GM18519 (cell line): ENCODE data around the gene RBFOX2.
"Not testable (repeated sequence)": the region's sequence is repeated elsewhere in the genome, so short reads cannot be mapped to it uniquely, and the experiment has no call there.

Source experiments
- ATAC-seq: cut with Tn5 transposase; IDR thresholded peaks from one replicate; pipeline ENCODE4 v1.9.1; 2021; ENCODE audit warnings: mild to moderate bottlenecking, moderate library complexity; ENCODE audit not compliant: unreplicated experiment, low FRiP score

Gene RBFOX2, protein sequence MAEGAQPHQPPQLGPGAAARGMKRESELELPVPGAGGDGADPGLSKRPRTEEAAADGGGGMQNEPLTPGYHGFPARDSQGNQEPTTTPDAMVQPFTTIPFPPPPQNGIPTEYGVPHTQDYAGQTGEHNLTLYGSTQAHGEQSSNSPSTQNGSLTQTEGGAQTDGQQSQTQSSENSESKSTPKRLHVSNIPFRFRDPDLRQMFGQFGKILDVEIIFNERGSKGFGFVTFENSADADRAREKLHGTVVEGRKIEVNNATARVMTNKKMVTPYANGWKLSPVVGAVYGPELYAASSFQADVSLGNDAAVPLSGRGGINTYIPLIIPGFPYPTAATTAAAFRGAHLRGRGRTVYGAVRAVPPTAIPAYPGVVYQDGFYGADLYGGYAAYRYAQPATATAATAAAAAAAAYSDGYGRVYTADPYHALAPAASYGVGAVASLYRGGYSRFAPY

DNA sequence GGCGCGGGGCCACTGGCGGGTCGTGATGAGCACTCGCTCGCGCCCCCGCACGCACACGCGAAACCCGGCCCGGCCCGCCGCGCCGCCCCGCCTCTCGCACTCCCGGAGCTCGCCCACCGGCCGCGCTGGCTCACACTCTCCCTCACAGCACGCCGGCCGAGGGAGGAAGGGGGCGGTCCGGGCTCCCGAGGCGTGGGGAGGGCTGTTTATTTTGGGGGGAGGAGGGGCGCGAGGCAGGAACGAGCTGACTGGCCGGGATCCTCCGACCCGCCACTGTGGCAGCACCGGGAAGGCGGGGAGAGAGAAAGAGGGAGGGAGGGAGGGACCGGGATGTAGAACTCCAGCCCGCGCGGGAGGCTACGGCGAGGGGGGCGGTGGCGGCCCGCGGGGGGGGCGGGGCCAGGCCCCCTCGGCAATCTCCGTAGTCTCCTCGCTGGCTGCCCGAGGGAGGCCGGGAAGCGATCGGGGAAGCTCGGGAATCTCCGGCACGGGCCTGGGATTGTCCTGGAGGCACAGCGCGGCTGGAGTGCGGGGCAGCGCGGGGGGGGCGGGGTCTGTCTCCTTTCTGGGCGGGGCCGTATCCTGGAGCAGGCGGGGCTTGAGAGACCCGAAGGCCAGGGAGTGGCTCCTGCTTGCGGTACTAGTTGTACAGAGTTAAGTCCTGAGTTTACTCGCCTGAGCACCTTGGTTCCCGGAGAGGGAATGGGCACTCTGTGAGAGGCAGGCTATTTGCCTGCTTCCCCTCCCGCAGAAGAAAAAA lies at the start of gene RBFOX2:
TSS of gene RBFOX2 (minus strand) at position 179 of the 760 bp plus-strand sequence. CDS start 399 bp downstream, outside the sequence.
- no peak for ATAC-seq

DNA sequence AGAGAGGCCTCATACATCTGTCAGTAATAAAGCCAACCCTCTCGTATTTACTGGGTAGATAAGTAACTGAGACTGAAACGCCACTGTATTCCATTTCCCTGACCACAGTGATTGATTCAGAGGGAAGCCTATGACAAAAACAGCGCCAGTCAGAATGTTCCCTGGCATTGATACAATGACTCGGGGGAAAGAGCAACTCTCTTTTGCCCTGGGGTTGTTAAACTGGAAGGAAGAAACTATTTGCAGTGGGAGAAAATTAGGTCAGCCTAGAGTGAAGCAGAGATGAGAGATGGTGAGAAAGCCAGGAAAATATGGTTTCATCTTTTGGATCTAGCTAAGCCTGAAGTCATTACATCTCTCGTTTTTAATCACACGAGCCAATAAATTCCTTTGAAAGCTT lies 48.6 kb upstream of the RBFOX2 start:
- ATAC-seq, result no peak

DNA sequence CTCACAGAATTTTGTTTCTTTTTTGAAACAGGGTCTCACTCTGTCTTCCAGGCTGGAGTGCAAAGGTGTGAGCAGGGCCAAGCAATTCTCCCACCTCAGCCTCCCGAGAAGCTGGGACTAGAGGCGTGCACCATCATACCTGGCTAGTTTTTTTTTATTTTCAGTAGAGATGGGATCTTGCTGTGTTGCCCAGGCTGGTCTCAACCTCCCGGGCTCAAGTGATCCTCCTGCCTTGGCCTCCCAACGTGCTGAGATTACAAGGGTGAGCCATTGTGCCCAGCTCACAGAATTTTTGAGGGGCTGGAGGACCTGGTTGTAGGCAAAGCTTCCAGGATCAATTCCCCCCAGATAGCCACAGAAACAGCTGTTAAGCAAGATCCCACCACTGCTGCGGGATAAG lies 47.1 kb upstream of the RBFOX2 start:
- no peak for ATAC-seq

DNA sequence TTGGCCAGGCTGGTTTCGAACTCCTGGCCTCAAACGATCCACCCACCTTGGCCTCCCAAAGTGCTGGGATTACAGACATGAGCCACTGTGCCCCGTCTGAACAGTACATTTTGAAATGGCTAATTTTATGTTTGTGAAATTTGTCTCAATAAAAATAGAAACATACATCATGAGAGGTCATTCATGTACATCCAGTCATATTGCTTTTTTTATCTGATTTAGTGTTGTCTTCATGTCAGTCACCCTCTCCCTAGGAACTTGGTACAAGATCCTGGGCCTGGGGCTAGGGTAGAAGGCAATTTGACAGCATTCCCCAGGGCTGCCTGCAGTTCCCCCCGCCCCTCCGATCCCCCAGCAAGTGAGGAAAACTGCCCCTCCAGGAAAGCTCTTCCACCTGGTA lies 46.6 kb upstream of the RBFOX2 start:
- no peak for ATAC-seq

DNA sequence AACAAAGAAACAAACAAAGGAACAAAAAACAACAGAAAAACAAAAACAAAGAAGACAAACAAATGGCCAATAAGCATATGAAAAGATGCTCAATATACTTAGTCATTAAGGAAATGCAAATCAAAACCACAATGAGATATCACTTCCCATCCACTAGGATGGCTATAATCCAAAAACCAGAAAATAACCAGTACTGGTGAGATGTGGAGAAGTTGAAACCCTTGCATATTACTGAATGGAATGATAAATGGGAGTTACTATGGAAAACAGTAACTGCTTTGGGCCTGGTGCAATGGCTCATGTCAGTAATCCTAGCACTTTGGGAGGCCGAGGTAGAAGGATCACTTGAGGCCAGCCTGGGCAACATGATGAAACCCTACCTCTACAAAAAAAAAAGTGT lies 44.9 kb upstream of the RBFOX2 start:
- ATAC-seq, result no peak

DNA sequence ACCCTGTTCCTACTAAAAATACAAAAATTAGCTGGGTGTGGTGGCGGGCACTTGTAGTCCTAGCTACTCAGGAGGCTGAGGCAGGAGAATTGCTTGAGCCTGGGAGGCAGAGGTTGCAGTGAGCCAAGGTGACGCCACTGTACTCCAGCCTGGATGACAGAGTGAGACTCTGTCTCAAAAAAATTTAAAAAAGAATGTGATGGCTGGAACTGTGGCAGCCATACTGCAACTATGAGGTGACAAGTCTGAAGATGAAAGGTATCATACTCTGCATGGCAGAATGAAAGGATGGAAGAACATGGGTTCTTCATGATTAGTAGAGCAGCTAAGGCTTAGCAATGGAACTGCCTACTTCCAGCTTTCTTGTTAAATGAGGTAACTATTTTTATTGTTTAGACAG lies 42.0 kb upstream of the RBFOX2 start:
- not testable (repeated sequence) for ATAC-seq

DNA sequence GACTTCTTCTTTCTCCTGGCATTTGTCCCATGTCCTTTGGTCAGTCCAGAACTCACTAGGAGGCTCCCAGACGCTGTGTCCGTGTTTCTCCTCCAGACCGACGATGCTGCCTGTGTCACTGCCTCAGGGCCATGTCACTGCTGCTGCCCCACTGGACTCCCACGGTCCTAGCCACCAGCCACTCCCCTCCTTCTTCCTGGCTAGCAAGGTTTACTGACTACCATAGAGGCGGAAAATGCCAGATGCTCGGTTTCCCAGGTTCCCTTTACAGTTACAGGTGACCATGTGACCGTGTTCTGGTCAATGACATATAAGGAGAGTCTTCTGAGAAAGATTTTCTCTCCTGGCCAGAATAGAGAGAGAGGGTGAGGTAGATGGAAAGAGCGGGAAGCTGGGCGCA lies 40.7 kb upstream of the RBFOX2 start:
- no peak for ATAC-seq

DNA sequence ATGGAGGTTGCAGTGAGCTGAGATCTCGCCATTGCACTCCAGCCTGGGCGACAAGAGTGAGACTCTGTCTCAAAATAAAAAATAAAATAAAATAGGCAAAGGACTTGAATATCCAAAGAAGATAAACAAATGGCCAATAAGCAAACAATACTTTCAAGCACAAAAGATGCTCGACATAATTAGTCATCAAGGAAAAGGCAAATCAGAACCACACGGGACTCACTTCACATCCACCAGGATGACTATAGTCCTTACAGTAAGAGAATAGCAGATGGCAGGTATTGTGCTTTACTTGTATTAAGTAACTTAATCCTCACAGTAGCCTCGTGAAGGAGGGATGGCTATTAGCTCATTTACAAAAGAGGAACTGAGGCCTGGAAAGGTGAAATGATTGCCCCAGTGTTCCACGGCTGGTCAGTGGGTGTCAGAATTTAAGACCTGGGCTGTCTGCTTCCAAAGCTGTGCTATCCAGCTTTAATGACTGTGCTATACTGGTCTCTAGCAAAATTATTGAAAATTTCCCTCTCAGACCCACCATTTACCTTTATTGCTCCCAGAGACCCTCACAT lies 40.2 kb upstream of the RBFOX2 start:
- ATAC-seq, result no peak

DNA sequence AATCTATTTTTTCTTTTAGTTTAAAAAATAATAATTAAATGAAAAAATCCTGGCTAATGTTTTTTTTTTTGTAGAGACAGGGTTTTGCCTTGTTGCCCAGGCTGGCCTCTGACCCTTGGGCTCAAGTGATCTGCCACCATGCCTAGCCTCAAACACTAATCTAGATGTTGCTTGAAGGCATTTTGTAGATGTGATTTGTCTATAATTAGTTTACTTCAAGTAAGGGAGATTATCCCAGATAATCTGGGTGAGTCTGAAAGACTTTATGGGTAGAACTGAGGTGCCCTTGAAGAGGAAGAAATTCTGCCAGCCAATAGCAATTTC lies 38.6 kb upstream of the RBFOX2 start:
- no peak for ATAC-seq

DNA sequence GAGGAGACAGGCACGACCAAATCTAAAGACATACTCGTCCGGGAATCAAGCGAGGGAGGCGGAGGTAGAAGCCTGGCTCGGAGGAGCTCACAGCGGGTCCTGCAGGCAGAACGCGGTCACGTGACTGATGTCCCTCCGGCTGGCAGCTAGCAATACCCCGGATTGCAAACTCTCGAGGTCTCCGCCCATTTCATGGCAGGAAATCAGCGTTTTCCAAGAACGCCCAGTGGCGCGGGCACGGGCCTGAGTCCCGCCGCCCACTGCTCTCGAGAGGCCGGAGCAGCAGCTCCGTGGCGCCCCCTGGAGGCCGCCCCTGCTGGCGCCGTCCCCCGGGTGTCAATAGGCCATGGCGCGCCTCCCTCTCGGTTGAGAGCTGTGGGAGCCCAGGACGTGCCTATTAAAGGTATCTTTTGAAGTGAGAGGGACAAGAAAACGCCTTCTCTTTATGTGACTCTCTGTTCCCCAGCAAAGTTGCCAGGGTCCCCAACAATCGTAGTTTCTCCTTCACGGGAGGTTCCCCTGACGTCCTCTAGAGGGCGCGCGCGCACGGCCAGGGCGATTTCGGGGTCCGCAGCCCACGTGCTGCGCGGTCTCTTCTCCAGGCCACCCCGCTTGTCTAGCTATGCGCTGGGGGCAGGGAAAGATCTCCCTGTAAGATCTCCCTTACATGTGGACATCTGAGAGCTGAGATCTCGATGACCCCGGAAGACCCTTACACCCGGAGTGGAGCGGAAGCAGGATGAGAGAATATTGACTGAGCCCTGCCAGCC lies 37.3 kb upstream of the RBFOX2 start:
- no peak for ATAC-seq

DNA sequence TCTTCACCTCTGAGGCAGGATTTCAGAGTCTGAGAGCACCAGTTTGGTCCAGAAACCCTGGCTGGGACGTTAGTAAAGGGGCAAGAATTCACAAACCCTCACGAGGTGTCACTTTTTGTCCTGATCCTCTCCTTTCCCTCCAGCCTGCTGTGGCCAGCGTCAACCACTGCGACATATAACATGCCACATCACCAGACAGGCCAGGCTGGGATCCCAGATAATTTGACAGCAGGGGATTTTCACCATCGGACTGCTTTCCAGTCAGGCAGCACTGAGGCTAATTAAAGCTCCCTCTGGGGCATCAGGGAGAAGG lies 36.8 kb upstream of the RBFOX2 start:
- no peak for ATAC-seq

DNA sequence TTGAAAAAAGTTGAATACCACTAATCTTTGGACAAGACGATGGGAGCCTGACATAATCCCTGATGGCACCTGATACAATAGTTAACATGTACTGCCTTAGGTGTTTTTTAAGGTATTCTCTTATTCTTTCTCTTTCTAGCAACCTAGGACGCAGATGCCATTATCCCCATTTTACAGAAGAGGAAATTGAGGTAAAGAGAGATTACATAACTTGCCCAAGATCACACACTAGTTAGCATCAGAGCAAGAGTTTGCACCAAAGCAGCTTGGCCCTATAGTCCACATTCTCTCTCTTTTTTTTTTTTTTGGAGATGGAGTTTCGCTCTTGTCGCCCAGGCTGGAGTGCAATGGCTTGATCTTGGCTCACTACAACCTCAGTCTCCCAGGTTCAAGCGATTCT lies 35.7 kb upstream of the RBFOX2 start:
- no peak for ATAC-seq

DNA sequence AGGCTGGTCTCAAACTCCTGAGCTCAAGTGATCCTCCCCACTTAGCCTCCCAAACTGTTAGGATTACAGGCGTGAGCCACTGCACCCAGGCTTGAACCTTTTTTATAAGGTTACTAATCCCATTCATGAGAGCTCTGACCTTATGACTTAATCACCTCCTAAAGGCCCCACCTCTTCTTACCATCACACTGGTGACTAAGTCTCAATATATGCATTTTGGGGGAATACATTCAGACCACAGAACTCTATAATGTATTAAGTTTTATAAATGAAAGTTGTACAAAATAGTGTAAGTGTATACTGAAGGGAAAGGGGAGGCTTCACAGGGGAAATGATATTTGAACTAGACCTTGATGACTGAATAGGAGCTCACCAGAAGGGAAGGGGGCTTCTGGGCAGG lies 28.4 kb upstream of the RBFOX2 start:
- no peak for ATAC-seq

DNA sequence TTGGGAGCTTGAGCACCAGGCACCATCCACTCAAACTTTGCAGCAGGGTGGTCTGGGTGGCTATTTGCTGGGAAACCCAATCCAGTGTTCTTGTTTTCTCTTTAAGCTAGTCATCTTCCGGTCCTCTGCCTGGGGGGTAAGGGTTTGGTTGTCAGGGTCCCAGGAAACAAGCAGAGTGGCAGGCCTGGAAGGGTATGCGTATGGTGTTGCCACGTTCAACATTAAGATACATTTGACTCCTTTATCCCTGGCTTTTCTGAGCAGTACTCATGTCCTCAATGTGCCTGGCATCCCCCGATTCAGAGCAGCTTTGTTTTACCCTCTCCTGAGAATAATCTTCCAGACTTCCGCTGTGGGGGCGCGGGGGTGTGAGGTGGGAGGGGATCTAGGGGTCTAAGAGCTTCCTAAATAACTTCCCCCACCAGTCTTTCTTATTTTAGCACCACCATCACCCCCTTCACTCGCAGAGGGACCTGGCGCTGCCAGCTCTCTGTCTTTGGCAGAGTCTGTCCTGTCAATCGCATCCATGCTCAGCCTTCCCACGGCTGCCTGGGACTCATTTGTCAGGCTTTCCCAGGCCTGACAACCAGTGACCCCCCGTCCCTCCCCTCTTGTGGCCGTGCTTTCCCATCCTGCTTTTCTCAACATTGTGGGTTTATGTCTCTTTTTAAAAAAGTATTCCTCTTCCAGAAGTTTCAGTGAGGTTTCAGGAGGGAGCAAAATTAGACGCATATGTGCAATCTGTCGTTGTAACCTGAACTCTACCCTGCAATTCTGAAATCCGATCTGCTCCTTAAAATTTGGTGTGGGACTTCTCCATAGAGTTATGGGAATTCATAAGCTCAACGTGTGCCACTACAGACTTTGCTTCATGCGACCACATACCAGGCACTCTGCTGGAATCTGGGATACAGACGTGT lies 27.0 kb upstream of the RBFOX2 start:
- no peak for ATAC-seq

DNA sequence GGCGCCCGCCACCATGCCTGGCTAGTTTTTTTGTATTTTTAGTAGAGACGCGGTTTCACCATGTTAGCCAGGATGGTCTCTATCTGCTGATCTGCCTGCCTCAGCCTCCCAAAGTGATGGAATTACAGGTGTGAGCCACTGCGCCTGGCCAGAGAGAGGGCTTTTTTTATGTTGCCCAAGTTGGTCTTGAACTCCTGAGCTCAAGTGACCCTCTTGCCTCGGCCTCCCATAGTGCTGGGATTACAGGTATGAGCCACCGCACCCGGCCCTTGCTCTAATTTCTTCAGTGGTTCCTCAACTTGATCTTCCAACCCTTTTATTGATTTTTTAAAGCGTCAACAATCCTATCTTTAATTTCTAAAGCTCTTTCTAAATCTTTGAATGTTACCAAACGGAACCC lies 25.8 kb upstream of the RBFOX2 start:
- ATAC-seq, result not testable (repeated sequence)

DNA sequence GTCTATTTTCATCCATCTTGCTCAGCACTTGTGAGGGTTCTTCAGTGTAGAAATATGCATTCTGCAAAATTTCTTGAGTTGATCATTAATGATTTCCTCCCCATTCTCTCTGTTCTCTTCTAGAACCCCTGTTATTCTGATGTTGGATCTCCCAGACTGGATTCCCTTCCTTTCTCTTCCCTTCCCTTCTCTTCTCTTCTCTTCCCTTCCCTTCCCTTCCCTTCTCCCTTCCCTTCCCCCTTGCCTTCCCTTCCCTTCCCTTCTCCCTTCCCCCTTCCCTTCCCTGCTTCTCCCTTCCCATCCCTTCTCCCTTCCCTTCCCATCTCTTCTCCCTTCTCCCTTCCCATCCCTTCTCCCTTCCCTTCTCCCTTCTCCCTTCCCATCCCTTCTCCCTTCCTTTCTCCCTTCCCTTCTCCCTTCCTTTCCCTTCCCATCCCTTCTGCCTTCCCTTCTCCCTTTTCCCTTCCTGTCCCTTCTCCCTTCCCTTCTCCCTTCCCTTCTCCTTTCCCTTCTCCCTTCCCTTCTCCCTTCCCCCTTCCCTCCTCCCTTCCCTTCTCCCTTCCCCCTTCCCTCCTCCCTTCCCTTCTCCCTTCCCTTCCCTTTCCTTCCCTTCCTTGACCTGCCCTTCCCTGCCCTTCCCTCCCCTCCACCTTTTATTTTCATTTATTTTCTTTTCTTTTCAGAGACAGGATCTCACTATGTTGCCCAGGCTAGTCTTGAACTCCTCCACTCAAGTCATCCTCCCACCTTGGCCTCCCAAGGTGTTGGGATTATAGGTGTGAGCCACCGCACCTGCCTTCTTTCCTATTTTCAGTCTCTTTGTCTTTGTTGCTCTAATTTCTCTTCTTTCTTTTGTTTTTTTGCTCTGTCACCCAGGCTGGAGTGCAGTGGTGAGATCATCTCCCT lies 24.9 kb upstream of the RBFOX2 start:
- no peak for ATAC-seq

DNA sequence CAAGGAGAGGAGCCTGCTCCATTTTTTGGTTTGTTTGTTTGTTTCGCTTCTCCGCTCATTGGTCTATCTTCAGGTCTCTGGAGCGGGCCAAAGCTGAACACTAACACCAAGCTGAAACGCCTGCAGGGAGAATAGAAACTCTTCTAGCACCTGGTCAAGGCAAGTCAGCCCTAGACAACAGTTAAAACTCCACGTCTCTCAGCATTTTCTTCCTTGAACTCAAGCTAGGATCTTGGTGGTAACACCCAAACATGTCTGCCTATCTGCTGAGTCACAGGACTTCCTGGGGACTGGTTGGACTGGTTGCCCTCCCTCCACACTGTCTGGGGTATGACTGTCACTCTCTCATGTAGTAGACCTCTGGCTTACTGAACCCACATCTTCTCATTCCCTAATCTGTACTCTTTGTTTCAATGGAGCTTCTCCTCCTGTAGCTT lies 23.9 kb upstream of the RBFOX2 start:
- ATAC-seq, result no peak

DNA sequence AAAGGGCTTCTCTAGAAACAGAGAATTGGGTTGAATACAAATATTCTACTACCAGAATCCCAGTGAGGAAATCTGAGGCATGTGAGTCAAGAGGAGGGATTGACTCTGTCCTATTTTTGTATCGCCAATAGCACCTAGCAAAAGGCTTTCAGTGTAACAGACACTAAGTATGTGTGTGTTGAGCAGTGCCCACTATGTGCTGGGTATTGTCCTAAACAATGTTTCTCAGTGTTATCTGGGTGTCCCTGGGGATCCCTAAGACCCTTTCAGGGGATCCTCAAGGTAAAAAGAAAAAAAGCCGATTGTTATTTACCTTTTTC lies 21.0 kb upstream of the RBFOX2 start:
- ATAC-seq, result no peak
